ENCODE results near the gene MICAL2. TPM values are rescaled to one million over a fixed set of nuclear protein-coding genes. Genes with fewer than 3 reads are reported as not detected.

Gene MICAL2
- total RNA-seq, 1 donor from 2014 or later: 197 TPM

GRCh38 chr11:12281571-12282478, 171.4 kb downstream of the MICAL2 start:
- ATAC-seq (peak; percentile 89), DNase-seq (peak; percentile 85)
- peak; percentile 97 for TF ChIP-seq CTCF (IDR thresholded peaks at IDR 0.05)
- Histone ChIP-seq H3K4me3 (no peak overlapping the region), H3K4me1 (peaks cover 7% of the 10 kb centered on the region), H3K27me3 (no peaks in the 10 kb centered on the region), H3K36me3 (no peaks in the 10 kb centered on the region), H3K27ac (no peak overlapping the region), H3K9me3 (no peaks in the 10 kb centered on the region)
- intact Hi-C loops (cut with DNase I): no loop called here

GRCh38 chr11:12282676-12283075, 172.3 kb downstream of the MICAL2 start:
- peaks cover 7% of the 10 kb centered on the region for H3K4me1 ChIP-seq
- no peaks in the 10 kb centered on the region for H3K9me3 ChIP-seq
- no peaks in the 10 kb centered on the region for H3K36me3 ChIP-seq
- TF ChIP-seq CTCF (IDR thresholded peaks at IDR 0.05): no peak
- no peak overlapping the region for H3K27ac ChIP-seq
- no peak for DNase-seq
- H3K27me3 ChIP-seq: no peaks in the 10 kb centered on the region
- H3K4me3 ChIP-seq: no peak overlapping the region
- intact Hi-C loops (cut with DNase I): no loop called here
- ATAC-seq: no peak

GRCh38 chr11:12284316-12285050, 174.1 kb downstream of the MICAL2 start:
- no peaks in the 10 kb centered on the region for H3K27me3 ChIP-seq
- intact Hi-C loops (cut with DNase I): no loop called here
- no peak overlapping the region for H3K4me3 ChIP-seq
- TF ChIP-seq CTCF (IDR thresholded peaks at IDR 0.05): no peak
- ATAC-seq (no peak), DNase-seq (no peak)
- peaks cover 7% of the 10 kb centered on the region for H3K4me1 ChIP-seq
- no peaks in the 10 kb centered on the region for H3K36me3 ChIP-seq
- H3K9me3 ChIP-seq: no peaks in the 10 kb centered on the region
- no peak overlapping the region for H3K27ac ChIP-seq

- intact Hi-C loops (cut with DNase I): no loop called here
Observed at GRCh38 chr11:12285106-12285505, 174.7 kb downstream of the MICAL2 start.

GRCh38 chr11:12285811-12286222, 175.4 kb downstream of the MICAL2 start:
- DNase-seq: no peak
- Histone ChIP-seq H3K27me3 (no peaks in the 10 kb centered on the region), H3K4me3 (no peak overlapping the region), H3K27ac (no peak overlapping the region), H3K4me1 (peaks cover 7% of the 10 kb centered on the region), H3K36me3 (no peaks in the 10 kb centered on the region), H3K9me3 (no peaks in the 10 kb centered on the region)
- TF ChIP-seq CTCF (IDR thresholded peaks at IDR 0.05): no peak
- ATAC-seq: no peak
- intact Hi-C loops (cut with DNase I): no loop called here

More at GRCh38 chr11:12285106-12285505, 174.7 kb downstream of the MICAL2 start:
- TF ChIP-seq CTCF (IDR thresholded peaks at IDR 0.05): no peak
- ATAC-seq (no peak), DNase-seq (no peak)
- Histone ChIP-seq H3K9me3 (no peaks in the 10 kb centered on the region), H3K27ac (no peak overlapping the region), H3K4me1 (peaks cover 7% of the 10 kb centered on the region), H3K27me3 (no peaks in the 10 kb centered on the region), H3K36me3 (no peaks in the 10 kb centered on the region), H3K4me3 (no peak overlapping the region)

All from upper lobe of right lung (tissue), 1 donor.